ENCODE measurements around the gene LEMD1.
"Not testable (repeated sequence)": the region's sequence is repeated elsewhere in the genome, so short reads cannot be mapped to it uniquely, and the experiment has no call there.

Gene LEMD1

GRCh38 chr1:205445646-205445935 lies 23.7 kb upstream of the LEMD1 start:
- no peak for DNase-seq

GRCh38 chr1:205444931-205445645 lies 23.2 kb upstream of the LEMD1 start:
- no peak for DNase-seq

- no peak for DNase-seq
Measured at GRCh38 chr1:205444300-205444930, 22.6 kb upstream of the LEMD1 start.

- no peak for DNase-seq
Measured at GRCh38 chr1:205443585-205444299, 21.9 kb upstream of the LEMD1 start.

- no peak for DNase-seq
Measured at GRCh38 chr1:205442051-205442725, 20.3 kb upstream of the LEMD1 start.

- no peak for DNase-seq
Measured at GRCh38 chr1:205441716-205442050, 19.8 kb upstream of the LEMD1 start.

GRCh38 chr1:205441318-205441633 lies 19.4 kb upstream of the LEMD1 start:
- DNase-seq: no peak

- DNase-seq: peak; percentile 66
Measured at GRCh38 chr1:205440476-205441317, 18.8 kb upstream of the LEMD1 start.

- no peak for DNase-seq
Measured at GRCh38 chr1:205440121-205440475, 18.2 kb upstream of the LEMD1 start.

GRCh38 chr1:205438213-205439158 lies 16.6 kb upstream of the LEMD1 start:
- DNase-seq: no peak

GRCh38 chr1:205437570-205437969 lies 15.7 kb upstream of the LEMD1 start:
- DNase-seq: no peak

GRCh38 chr1:205436776-205437410 lies 15.0 kb upstream of the LEMD1 start:
- no peak for DNase-seq

GRCh38 chr1:205435578-205436573 lies 14.0 kb upstream of the LEMD1 start:
- DNase-seq: no peak

- DNase-seq: no peak
Measured at GRCh38 chr1:205434738-205435137, 12.9 kb upstream of the LEMD1 start.

GRCh38 chr1:205432692-205433091 lies 10.8 kb upstream of the LEMD1 start:
- not testable (repeated sequence) for DNase-seq

GRCh38 chr1:205432116-205432515 lies 10.3 kb upstream of the LEMD1 start:
- no peak for DNase-seq

- peak; percentile 26 for DNase-seq
Measured at GRCh38 chr1:205430696-205431305, 8.9 kb upstream of the LEMD1 start.

- DNase-seq: no peak
Measured at GRCh38 chr1:205429762-205430695, 8.2 kb upstream of the LEMD1 start.

Data from activated effector memory CD4-positive, alpha-beta T cell treated with Interleukin-2 at 50 U/mL for 16 hours (primary cell).